ENCODE measurements around the gene RNF31. TPM values are rescaled to one million over a fixed set of nuclear protein-coding genes. Genes with fewer than 3 reads are reported as not detected.

Gene RNF31
- total and polyA plus RNA-seq, 2 of the 13 experiments (the other 11 are each of a cell fraction or from before 2014, with no cell fraction given) = 48.2 to 86.8 TPM

GRCh38 chr14:24135584-24135833 is 11.8 kb upstream of the RNF31 start:
- H3K4me1 ChIP-seq (ENCODE audit: insufficient read depth, low read length) = peaks cover 69% of the 10 kb centered on the region
- H3K4me3 ChIP-seq (replicated peaks in 1 of 3; ENCODE audit: insufficient read depth in 1 of 3, low read depth in 2 of 3, low read length in 3 of 3) = peak overlapping the region; percentile 91 to 98 (median 93)
- CTCF ChIA-PET (ENCODE audit: low intra/inter-chr PET ratio, low total read pairs) = interaction anchor here (1.0 to 2.1 kb wide), 2 partner anchors 21 to 25 kb away, joined by 3 to 6 read pairs; partner anchors contain the start of genes DCAF11, IRF9 and NRL
- in situ Hi-C loops (cut with HindIII; ENCODE audit: extremely low pct_ligation_motif_present, low pct_unique_long_range_greater_than_20kb) = loop anchor here (25.0 kb wide), 1 partner anchor 823 kb away; the partner anchor contains the start of genes BCL2L2, PABPN1 and PPP1R3E
- H3K79me2 ChIP-seq (ENCODE audit: insufficient read depth, low read length) = peaks cover 37% of the 10 kb centered on the region
- H4K20me1 ChIP-seq (ENCODE audit: insufficient read depth, low read length) = peaks cover 11% of the 10 kb centered on the region
- H3K9me3 ChIP-seq (ENCODE audit: low read length) = no peaks in the 10 kb centered on the region
- FAIRE-seq (no peak), ATAC-seq (no peak), DNase-seq (ENCODE audit: low spot score) (no peak)
- H3K36me3 ChIP-seq (replicated peaks in 1 of 2; ENCODE audit: control insufficient read depth in 1 of 2, insufficient read depth in 2 of 2, low read length in 2 of 2) = peaks cover 17 to 25% of the 10 kb centered on the region in 2 experiments
- intact Hi-C loops (cut with micrococcal nuclease; ENCODE audit: unreplicated experiment) = no loop called here
- peak overlapping the region; percentile 66 for H3K27ac ChIP-seq (ENCODE audit: extremely low read length, insufficient read depth, low read length)
- no peaks in the 10 kb centered on the region; a peak in 1 of 5 replicates for H3K27me3 ChIP-seq (ENCODE audit: control insufficient read depth in 1 of 2, insufficient read depth in 2 of 2, low read length in 2 of 2)
- peak overlapping the region; percentile 94 for H3K9ac ChIP-seq (ENCODE audit: insufficient read depth, low read depth, low read length)
- H2AFZ ChIP-seq (ENCODE audit: low read length) = peak overlapping the region; percentile 62
- BruUV-seq (replicated peaks) = no TSS peak
- POLR2A ChIA-PET = interaction anchor here (0.8 to 22.7 kb wide), 37 partner anchors 9 to 1158 kb away, joined by 3 to 977 read pairs (median 5); partner anchors contain the start of genes ACIN1, C14orf119, CARMIL3 and CHMP4A
- peak overlapping the region; percentile 100 for H3K4me2 ChIP-seq (ENCODE audit: low read depth, low read length)
- under 1% methylated on average over 9 of the region's 9 CpGs for WGBS (ENCODE audit: low lambda C conversion rate)
- no peak for TF ChIP-seq SKI (IDR thresholded peaks at IDR 0.05; ENCODE audit: partially characterized antibody)
- TF ChIP-seq ATF7 (IDR thresholded peaks at IDR 0.05) = no peak
- peak; percentile 42; the same call in 1 of the 2 replicates for TF ChIP-seq ATF7 (CRISPR knock-in tag; IDR thresholded peaks at IDR 0.05)
- TF ChIP-seq, protein P1, sequence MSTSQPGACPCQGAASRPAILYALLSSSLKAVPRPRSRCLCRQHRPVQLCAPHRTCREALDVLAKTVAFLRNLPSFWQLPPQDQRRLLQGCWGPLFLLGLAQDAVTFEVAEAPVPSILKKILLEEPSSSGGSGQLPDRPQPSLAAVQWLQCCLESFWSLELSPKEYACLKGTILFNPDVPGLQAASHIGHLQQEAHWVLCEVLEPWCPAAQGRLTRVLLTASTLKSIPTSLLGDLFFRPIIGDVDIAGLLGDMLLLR (CRISPR knock-in tag; IDR thresholded peaks at IDR 0.05) = no peak
- no peak; the same call in 1 of the 2 replicates for TF ChIP-seq ZNF430 (CRISPR knock-in tag; IDR thresholded peaks at IDR 0.05)
- TF ChIP-seq HNRNPLL (IDR thresholded peaks at IDR 0.05; ENCODE audit: low read depth, low read length, poor library complexity, severe bottlenecking) = no peak
- TF ChIP-seq ARHGAP35 (CRISPR knock-in tag; IDR thresholded peaks at IDR 0.05; ENCODE audit: borderline replicate concordance) = 0 out of 2 replicates have a peak, but pooled peaks have one; percentile 64
- TF ChIP-seq TOPORS (CRISPR knock-in tag; IDR thresholded peaks at IDR 0.05) = no peak
- TF ChIP-seq BRD4 (CRISPR knock-in tag; IDR thresholded peaks at IDR 0.05) = 0 out of 2 replicates have a peak, but pooled peaks have one; percentile 34
- TF ChIP-seq PHF5A (CRISPR knock-in tag; IDR thresholded peaks at IDR 0.05; ENCODE audit: low read depth, unreplicated experiment) = peak; percentile 19
- TF ChIP-seq SATB2 (CRISPR knock-in tag; IDR thresholded peaks at IDR 0.05) = no peak
- TF ChIP-seq ZNF576 (CRISPR knock-in tag; IDR thresholded peaks at IDR 0.05) = peak; percentile 49; the same call in 1 of the 2 replicates
- TF ChIP-seq ATM (IDR thresholded peaks at IDR 0.05; ENCODE audit: borderline replicate concordance) = no peak
- TF ChIP-seq, protein P2, sequence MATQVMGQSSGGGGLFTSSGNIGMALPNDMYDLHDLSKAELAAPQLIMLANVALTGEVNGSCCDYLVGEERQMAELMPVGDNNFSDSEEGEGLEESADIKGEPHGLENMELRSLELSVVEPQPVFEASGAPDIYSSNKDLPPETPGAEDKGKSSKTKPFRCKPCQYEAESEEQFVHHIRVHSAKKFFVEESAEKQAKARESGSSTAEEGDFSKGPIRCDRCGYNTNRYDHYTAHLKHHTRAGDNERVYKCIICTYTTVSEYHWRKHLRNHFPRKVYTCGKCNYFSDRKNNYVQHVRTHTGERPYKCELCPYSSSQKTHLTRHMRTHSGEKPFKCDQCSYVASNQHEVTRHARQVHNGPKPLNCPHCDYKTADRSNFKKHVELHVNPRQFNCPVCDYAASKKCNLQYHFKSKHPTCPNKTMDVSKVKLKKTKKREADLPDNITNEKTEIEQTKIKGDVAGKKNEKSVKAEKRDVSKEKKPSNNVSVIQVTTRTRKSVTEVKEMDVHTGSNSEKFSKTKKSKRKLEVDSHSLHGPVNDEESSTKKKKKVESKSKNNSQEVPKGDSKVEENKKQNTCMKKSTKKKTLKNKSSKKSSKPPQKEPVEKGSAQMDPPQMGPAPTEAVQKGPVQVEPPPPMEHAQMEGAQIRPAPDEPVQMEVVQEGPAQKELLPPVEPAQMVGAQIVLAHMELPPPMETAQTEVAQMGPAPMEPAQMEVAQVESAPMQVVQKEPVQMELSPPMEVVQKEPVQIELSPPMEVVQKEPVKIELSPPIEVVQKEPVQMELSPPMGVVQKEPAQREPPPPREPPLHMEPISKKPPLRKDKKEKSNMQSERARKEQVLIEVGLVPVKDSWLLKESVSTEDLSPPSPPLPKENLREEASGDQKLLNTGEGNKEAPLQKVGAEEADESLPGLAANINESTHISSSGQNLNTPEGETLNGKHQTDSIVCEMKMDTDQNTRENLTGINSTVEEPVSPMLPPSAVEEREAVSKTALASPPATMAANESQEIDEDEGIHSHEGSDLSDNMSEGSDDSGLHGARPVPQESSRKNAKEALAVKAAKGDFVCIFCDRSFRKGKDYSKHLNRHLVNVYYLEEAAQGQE (IDR thresholded peaks at IDR 0.05; ENCODE audit: borderline replicate concordance in 1 of 2, low read depth in 1 of 2, low read length in 2 of 2) = no peak
- TF ChIP-seq PITX1 (CRISPR knock-in tag; IDR thresholded peaks at IDR 0.05) = peak; percentile 80
- TF ChIP-seq ZNF513 (CRISPR knock-in tag; conservative IDR thresholded peaks at IDR 0.05) = 0 out of 2 replicates have a peak, but pooled peaks have one; percentile 23

Data from HepG2 (cell line).